Panc1 (cell line): ENCODE results near the gene NDUFAF8.

Experiments used
- CTCF ChIP-seq: fragments of 450-650 bp; IDR thresholded peaks from 2 replicates; pipeline ENCODE4 v1.5.1; 2017; ENCODE audit warnings: mild to moderate bottlenecking
- SIN3A ChIP-seq: IDR thresholded peaks from 2 replicates; pipeline ENCODE4 v1.6.1; 2012; ENCODE audit warnings: low read depth, mild to moderate bottlenecking, low read length, moderate library complexity, borderline replicate concordance; ENCODE audit not compliant: insufficient read depth

DNA sequence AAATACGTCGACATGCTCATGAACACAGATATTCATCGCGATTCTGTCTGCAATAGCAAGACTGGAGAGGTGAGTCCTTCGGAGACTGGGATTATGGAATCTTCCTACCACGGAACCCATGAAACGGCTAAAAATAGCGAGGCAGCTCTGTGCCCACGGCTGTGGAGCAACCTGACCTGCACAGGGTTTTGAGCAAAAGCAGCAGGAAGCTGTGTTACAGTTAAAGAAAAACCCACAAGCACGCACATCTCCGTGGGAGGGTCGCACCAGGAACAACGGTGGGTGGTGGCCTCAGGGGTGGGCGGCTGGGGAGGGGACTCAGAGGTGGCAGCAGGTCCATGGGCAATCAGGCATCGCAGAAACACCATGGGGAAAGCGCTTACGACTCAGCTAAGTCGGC is 31.2 kb downstream of the NDUFAF8 start:
- TF ChIP-seq CTCF (no peak), SIN3A (no peak)
